Rectal smooth muscle tissue (tissue), 1 donor: ENCODE data around the gene CILP.
A peak's percentile ranks its signal among the peaks of the same experiment; 100 is the strongest.

Experiments used
- H3K27ac ChIP-seq: one replicate; pipeline ENCODE4 v1.7.0; 2013; ENCODE audit warnings: low read depth, low read length, inconsistent platforms
- H3K27me3 ChIP-seq: one replicate; pipeline ENCODE4 v1.7.0; 2013; ENCODE audit warnings: low read length; ENCODE audit not compliant: control insufficient read depth, insufficient read depth
- H3K36me3 ChIP-seq: one replicate; pipeline ENCODE4 v1.7.0; 2013; ENCODE audit warnings: low read length; ENCODE audit not compliant: control insufficient read depth, insufficient read depth
- H3K4me1 ChIP-seq: one replicate; pipeline ENCODE4 v1.7.0; 2013; ENCODE audit warnings: low read length; ENCODE audit not compliant: control insufficient read depth, insufficient read depth
- H3K4me3 ChIP-seq: one replicate; pipeline ENCODE4 v1.7.0; 2013; ENCODE audit warnings: low read length
- H3K9ac ChIP-seq: one replicate; pipeline ENCODE4 v1.7.0; 2013; ENCODE audit warnings: low read length

The CILP gene, protein sequence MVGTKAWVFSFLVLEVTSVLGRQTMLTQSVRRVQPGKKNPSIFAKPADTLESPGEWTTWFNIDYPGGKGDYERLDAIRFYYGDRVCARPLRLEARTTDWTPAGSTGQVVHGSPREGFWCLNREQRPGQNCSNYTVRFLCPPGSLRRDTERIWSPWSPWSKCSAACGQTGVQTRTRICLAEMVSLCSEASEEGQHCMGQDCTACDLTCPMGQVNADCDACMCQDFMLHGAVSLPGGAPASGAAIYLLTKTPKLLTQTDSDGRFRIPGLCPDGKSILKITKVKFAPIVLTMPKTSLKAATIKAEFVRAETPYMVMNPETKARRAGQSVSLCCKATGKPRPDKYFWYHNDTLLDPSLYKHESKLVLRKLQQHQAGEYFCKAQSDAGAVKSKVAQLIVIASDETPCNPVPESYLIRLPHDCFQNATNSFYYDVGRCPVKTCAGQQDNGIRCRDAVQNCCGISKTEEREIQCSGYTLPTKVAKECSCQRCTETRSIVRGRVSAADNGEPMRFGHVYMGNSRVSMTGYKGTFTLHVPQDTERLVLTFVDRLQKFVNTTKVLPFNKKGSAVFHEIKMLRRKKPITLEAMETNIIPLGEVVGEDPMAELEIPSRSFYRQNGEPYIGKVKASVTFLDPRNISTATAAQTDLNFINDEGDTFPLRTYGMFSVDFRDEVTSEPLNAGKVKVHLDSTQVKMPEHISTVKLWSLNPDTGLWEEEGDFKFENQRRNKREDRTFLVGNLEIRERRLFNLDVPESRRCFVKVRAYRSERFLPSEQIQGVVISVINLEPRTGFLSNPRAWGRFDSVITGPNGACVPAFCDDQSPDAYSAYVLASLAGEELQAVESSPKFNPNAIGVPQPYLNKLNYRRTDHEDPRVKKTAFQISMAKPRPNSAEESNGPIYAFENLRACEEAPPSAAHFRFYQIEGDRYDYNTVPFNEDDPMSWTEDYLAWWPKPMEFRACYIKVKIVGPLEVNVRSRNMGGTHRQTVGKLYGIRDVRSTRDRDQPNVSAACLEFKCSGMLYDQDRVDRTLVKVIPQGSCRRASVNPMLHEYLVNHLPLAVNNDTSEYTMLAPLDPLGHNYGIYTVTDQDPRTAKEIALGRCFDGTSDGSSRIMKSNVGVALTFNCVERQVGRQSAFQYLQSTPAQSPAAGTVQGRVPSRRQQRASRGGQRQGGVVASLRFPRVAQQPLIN

DNA sequence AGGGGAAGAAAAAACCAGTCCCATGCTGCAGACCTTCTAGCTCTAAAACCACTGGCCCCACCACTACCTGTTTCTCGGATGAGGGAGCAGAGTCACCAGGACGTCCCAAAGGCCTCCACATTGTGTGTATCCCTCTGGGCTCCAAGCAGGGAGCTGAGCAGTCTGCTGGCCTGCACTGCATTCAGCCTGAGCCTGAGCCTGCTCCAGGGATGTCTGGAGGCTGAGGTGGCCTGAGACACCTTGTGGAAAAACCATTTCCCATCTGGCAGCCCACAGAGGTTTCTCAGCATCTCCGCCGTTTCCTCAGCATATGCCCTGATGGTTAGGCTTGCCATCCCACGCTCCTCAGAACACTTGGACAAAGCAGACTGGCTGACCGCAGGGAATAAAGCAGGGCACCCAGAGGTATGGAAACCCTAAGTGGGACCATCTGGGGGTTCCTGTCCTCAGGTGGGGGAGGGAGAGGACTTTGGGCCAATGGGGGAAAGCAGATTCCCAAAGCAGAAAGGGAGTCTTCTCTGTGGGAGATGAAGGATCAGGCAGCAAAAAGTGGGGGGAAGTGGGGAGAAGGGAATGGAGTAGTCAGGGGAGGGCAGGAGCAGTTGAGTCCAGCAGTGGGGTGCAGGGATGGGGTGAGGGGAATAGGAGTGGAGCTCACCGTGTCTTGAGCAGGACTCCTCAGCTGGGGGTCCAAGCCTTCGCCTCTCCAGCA, at the start of gene CILP:
Gene CILP, minus strand, starts transcription at position 704 of the 712 bp plus-strand sequence. CDS start 1,718 bp downstream, outside the sequence.
- peak within 1 kb of the TSS; percentile 19 for H3K27ac ChIP-seq
- H3K4me1 ChIP-seq = peaks cover 18% of the 10 kb centered on the region
- no peak within 1 kb of the TSS for H3K9ac ChIP-seq
- H3K27me3 ChIP-seq = no peaks in the 10 kb centered on the region
- no peaks in the 10 kb centered on the region for H3K36me3 ChIP-seq
- peak within 1 kb of the TSS; percentile 2 for H3K4me3 ChIP-seq

DNA sequence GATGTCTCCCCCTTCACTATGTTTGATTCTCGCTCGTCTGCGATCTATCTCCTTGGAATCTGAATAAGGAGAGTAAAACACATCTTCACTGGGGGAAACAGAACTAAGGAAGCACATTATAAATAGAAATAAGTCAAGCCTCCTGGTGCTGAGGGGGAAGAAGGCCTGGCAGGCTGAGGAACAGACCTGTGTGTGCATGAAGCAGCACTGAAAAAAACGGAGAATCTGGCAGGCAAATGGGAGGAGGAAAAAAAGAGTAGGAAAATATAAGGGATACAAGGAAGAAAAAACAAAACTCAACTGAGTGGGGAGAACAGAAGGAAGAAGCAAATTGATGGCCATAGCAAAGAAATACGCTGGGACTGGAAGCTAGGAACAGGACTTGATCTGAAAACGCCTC, 49.7 kb upstream of the CILP start:
- Histone ChIP-seq H3K9ac (no peak overlapping the region), H3K27ac (peak overlapping the region; percentile 89), H3K4me1 (peaks cover 63% of the 10 kb centered on the region), H3K36me3 (peaks cover 13% of the 10 kb centered on the region), H3K27me3 (no peaks in the 10 kb centered on the region), H3K4me3 (no peak overlapping the region)

DNA sequence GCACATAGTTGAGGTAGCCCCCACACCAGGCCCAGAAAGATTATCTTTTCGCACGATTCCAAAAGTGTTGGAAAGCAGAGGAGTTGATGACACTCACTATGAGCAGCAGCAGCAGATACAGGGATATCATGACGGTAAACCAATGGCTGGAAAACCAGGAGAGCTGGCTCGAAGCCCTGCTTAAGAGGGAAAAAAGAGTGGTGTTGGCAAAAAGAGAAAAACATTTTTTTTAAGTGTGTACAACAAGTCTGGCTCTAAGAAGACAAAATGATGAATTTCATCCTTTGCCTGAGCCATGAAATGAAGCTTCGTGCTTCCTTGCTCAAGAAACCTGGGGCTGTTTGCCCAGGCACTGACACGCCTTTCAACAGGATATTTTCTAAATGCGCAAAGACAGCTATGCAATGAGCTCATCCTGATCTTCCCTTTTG, 48.1 kb upstream of the CILP start:
- peaks cover 13% of the 10 kb centered on the region for H3K36me3 ChIP-seq
- peaks cover 56% of the 10 kb centered on the region for H3K4me1 ChIP-seq
- H3K27me3 ChIP-seq = no peaks in the 10 kb centered on the region
- H3K4me3 ChIP-seq = no peak overlapping the region
- H3K9ac ChIP-seq = no peak overlapping the region
- peak overlapping the region; percentile 89 for H3K27ac ChIP-seq

DNA sequence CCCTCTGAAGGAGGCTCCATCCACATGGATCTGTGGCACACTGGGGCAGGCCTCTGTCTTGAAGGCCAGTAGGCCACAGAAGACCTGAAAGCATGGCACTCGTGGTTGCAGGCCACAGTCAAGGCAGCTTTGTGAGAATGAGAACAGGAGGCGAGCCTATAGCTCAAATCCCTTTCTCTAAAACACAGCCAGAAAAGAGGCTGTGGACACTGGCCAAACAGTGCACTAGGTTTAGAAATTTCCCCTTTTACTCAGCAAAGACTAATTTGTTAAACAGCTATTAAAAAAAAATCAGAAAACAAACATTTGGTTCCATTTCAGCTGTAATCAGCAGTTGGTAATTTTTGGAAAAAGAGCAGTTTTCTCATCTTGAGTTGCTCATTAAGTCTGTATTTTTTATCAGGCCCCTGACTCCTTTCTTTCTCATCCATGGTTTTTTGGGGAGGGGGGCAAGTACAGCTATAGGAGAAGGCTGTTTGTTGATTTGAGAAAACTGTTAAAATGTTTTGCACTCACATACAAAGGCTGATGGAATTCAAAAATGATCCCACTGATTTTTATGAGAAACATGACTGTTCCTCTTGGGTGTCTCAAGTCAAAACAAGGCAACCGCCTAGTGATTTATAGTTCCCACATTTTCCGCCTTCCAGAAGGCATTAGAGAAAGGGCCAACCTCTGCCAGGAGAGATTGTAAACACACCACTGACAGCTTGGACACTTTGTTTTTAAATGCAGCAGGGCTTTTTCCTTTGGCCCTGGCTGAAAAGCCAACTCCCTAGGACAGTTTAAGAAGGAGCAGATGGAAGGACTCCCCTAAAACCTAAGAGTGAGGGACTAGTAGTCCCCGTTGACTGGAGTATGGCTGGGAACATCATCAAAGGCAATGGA, 47.3 kb upstream of the CILP start:
- Histone ChIP-seq H3K36me3 (peaks cover 13% of the 10 kb centered on the region), H3K27me3 (no peaks in the 10 kb centered on the region), H3K4me3 (peak overlapping the region; percentile 34), H3K9ac (no peak overlapping the region), H3K27ac (peak overlapping the region; percentile 89), H3K4me1 (peaks cover 55% of the 10 kb centered on the region)

DNA sequence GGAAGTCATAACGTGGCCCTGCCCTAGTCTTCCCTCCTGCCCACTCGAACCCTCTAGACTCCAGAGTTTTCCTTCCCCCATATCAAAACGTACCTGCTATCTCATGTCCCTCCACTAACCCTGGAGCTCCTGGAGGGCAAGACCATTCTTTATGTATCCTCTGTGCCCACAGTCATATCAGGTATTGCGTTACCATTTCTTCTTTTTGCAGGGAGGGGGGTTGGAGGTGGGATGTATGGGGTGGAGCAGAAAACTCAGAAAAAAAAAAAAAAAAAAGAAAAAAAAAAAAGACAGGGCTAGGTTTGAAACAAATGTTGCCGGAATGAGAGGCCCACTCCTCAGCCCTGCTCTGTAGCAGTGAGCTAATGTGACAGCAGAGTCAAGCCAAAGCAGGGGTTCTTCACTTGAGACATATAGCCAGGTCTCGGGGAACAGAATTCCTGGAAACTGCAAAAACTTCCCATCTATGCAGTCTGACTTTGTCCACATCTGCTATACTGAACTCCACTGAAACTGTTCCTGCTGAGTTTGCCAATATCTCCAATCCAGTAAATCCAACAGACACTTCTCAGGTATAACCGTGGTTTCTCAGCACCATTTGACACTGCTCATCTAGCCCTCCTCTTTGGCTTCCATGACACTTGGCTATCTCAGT, 44.3 kb upstream of the CILP start:
- Histone ChIP-seq H3K4me3 (no peak overlapping the region), H3K27ac (no peak overlapping the region), H3K4me1 (peaks cover 44% of the 10 kb centered on the region), H3K36me3 (peaks cover 5% of the 10 kb centered on the region), H3K9ac (no peak overlapping the region), H3K27me3 (no peaks in the 10 kb centered on the region)

DNA sequence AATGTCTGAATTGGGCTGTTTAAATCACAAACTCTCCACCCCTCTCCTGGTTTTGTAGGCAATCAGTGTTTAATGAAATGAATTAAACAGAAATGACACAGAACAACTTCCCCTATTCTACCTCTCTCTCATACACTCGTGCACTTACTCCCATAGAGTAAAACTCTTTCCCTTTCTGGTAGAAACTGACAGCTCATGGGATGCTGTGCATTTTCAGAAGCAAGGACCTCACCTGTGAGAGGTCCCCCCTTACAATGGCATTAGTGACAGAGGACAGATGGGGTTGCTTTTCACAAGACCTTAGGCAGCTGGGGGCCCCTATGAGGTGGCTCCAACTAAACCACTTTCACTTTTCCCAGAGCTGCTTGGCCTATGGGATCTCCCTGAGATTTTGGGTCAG, 43.5 kb upstream of the CILP start:
- Histone ChIP-seq H3K4me1 (peaks cover 38% of the 10 kb centered on the region), H3K9ac (no peak overlapping the region), H3K4me3 (no peak overlapping the region), H3K36me3 (no peaks in the 10 kb centered on the region), H3K27me3 (no peaks in the 10 kb centered on the region), H3K27ac (peak overlapping the region; percentile 69)

DNA sequence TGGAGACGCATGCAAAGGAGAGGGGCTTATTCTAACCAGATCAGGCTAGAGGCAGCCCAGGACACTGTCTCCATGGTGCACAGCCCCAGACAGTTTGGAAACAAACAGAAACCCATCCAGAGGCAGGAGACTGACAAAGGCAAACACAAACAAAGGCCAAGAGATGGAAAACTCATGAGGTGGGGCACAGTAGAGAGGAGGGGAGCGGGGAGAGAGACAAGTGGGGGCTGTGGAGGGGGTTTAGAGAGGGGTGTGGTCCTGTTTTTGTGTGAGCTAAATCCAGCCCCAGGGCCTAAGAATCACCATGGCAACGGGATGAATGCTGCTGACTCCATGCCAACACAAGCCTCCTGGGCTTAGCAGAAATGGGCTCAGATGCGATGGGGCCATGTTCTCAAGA, 43.1 kb upstream of the CILP start:
- Histone ChIP-seq H3K4me3 (no peak overlapping the region), H3K27me3 (no peaks in the 10 kb centered on the region), H3K36me3 (no peaks in the 10 kb centered on the region), H3K4me1 (peaks cover 38% of the 10 kb centered on the region), H3K27ac (peak overlapping the region; percentile 69), H3K9ac (no peak overlapping the region)

DNA sequence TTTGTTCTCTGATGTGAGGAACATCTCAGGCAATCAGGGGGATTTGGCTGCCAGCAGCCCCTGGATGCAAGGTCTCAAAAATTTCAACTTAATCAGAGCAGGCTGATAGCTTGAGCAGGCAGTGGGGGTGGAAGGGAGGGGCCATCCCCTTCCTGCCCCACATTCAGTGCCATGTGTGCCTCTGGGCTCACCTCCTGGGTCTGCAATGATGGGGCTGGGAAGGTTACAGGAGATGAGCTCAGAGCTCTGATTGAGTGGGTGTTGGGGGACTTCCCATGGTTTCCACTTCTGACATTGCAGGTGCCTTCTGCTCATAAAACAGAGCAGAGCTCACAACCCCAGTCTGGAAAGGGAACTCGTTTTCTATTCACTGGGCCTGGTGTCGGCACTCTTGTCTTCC, 38.4 kb upstream of the CILP start:
- H3K36me3 ChIP-seq = no peaks in the 10 kb centered on the region
- H3K9ac ChIP-seq = no peak overlapping the region
- H3K27me3 ChIP-seq = no peaks in the 10 kb centered on the region
- H3K4me3 ChIP-seq = no peak overlapping the region
- H3K4me1 ChIP-seq = peaks cover 30% of the 10 kb centered on the region
- H3K27ac ChIP-seq = peak overlapping the region; percentile 60

DNA sequence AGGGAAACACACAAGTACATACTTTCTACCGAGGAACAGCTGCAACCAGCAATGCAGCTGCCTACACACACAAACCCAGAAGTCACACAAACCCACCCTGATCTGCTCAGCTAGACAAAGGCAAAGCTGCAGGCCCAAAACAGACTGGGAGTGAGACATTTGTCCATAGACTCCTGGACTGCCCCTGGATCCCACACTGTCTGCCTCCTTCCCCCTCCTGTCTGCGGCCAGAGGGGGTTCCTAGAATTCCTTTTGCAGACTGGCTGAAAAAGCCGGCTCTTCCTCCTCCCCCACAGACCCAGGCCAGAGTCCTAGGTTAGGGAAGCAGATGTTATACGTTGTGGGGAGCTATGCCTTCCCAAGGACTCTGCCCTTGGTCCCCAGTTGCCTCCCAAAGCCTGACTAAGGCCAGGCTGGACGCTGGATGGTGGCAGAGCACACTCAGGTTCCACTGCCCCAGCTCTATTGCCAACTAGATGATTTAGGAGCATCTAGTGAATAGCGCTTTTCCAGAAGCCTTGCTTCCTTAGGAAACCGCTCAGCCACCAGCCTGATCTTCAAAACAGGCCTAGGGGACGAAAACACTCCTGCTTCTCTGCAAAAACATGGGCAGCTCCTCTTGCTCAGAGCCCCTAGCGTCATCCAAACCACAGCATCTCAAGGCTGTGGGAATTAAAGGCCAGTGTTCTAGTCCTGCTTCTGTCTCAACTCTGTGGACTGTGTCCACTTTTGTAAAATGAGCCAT, 37.4 kb upstream of the CILP start:
- Histone ChIP-seq H3K4me3 (no peak overlapping the region), H3K9ac (no peak overlapping the region), H3K27ac (peak overlapping the region; percentile 60), H3K27me3 (no peaks in the 10 kb centered on the region), H3K4me1 (peaks cover 22% of the 10 kb centered on the region), H3K36me3 (no peaks in the 10 kb centered on the region)

DNA sequence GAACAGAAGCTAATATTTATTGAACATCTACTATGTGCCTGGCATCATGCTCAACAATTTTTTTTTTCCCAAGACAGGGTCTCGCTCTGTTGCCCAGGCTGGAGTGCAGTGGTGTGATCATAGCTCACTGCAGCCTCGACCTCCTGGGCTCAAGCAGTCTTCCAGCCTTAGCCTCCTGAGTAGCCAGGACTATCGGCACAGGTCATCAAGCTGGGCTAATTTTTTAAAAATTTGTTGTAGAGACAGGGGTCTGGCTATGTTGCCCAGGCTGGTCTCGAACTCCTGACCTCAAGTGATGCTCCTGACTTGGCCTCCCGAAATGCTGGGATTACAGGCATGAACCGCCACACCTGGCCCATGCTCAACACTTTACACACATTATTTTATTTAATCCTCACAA, 35.7 kb upstream of the CILP start:
- Histone ChIP-seq H3K9ac (no peak overlapping the region), H3K4me3 (no peak overlapping the region), H3K36me3 (no peaks in the 10 kb centered on the region), H3K27me3 (no peaks in the 10 kb centered on the region), H3K4me1 (peaks cover 22% of the 10 kb centered on the region), H3K27ac (no peak overlapping the region)
